ENCODE results near the gene ARFRP1.

ARFRP1 gene

DNA sequence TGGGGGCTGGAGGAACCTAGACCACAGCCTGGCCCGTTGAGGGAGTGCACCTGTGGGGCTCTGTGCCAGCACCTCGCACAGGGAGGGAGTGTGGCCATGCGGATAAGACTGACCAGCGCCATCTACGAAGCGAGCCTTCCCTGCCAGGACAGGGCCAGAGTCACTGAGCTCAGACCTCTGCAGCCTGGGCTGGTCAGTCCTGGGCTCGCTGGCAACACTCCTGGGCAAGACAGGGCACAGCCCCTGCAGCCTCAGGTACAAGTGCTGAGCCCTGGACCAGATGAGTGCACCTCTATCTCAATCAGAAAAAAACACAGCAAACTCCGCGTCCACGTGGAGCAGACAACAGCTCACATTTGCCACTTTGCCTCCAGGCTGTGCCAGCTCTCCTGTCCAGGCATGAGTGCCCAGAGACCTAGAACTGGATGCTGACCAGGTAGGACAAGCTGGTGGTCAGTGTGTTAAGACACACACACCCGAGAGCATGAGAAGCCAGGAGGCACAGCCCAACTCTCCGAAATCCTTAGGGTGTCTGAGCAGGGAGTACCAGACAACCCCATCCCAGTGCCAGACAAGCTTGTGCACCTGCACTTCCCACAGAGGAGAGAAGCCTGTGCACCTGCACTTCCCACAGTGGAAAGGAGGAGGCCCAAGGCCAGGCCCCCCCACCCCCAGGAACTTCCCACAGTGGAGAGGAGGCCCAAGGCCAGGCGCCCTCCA is 4.9 kb downstream of the ARFRP1 start:
- peak overlapping the region; percentile 69 for H3K27ac Mint-ChIP-seq
- H3K4me3 Mint-ChIP-seq: no peak overlapping the region
- H3K9me3 Mint-ChIP-seq: no peaks in the 10 kb centered on the region
- peaks cover 66% of the 10 kb centered on the region for H3K36me3 Mint-ChIP-seq (ENCODE audit: low read depth)
- no peak for DNase-seq
- peaks cover 43% of the 10 kb centered on the region for H3K4me1 Mint-ChIP-seq (ENCODE audit: low read depth)
- no peaks in the 10 kb centered on the region for H3K27me3 Mint-ChIP-seq

DNA sequence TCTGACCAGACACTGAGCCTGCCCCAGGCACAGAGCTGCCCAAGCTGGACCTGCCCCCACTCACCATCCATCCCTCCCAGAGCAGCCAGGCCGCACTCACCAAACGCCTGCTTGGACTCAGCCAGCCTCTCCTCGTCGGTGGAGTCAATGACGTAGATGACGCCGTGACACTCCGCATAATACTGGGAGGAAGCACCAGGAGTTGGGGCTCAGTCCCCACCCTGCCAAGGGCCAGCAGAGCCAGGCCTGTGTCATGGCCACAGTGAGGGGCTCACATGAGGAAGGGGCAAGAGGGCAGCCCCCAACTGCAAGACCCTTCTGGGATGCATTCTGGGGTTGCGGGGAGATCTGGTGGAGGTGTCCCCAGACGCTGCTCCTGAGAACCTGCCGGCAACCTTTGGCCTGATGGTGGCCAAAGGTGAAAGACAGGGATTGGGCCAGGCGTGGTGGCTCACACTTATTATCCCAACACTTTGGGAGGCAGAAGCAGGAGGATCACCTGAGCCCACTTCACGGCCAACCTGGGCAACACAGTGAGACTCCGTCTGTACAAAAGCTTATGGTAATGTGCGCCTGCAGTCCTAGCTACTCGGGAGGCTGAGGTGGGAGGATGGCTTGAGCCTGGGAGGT is 5.6 kb downstream of the ARFRP1 start:
- Mint-ChIP-seq H3K9me3 (no peaks in the 10 kb centered on the region), H3K4me3 (no peak overlapping the region), H3K27me3 (no peaks in the 10 kb centered on the region), H3K36me3 (ENCODE audit: low read depth) (peaks cover 69% of the 10 kb centered on the region), H3K27ac (peak overlapping the region; percentile 69), H3K4me1 (ENCODE audit: low read depth) (peaks cover 50% of the 10 kb centered on the region)
- no peak for DNase-seq

DNA sequence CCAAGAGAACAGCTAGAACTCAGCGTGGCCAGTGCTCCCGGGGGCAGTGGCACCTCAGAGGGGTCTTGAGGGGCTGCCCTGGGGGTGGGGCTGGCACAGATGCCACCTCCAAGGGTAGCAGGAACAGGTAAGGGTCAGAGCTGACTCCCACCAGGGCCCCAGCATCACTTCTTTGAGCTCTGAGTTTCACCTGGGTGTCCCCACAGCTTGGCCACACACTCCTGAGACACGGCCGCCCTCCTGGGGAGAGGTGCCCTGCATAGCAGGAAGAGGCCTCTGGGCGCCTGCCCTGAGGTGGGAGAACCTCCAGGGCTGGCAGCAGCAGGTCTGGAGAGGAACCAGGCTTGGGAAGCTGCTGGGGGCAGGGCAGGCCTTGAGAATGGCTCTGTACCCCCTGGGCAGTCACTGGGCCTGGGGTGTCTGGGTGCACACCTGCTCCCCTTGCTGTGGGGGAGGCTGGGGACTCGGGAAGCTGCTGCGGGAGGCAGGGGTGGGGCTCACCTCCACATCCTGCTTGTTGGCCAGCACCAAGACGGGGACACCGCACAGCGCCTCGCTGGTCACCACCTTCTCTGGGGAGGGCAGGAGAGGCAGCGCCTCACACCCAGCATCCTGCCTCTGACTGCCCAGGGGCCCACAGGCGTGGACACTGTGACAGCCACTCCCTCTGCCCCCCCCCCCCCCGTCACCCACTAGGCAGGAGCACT is 6.3 kb downstream of the ARFRP1 start:
- Mint-ChIP-seq H3K9me3 (no peaks in the 10 kb centered on the region), H3K36me3 (ENCODE audit: low read depth) (peaks cover 62% of the 10 kb centered on the region), H3K4me3 (no peak overlapping the region), H3K27ac (peak overlapping the region; percentile 57), H3K4me1 (ENCODE audit: low read depth) (peaks cover 52% of the 10 kb centered on the region), H3K27me3 (no peaks in the 10 kb centered on the region)
- no peak for DNase-seq

DNA sequence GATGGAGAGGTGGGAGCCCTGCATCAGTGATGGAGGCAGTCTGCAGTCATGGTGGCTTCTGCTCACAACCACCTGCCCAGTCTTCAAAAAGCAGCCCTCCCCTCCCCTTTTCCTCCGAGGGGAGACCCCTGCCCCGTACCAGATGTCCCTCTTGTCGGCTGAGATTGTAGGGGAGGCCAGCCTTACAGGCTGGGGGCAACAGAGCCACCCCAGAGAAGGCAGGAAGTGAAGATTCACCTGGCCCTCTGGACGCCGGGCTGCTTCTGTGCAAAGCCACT is 6.8 kb downstream of the ARFRP1 start:
- Mint-ChIP-seq H3K36me3 (ENCODE audit: low read depth) (peaks cover 61% of the 10 kb centered on the region), H3K4me1 (ENCODE audit: low read depth) (peaks cover 50% of the 10 kb centered on the region), H3K9me3 (no peaks in the 10 kb centered on the region), H3K27ac (peak overlapping the region; percentile 57), H3K4me3 (no peak overlapping the region), H3K27me3 (no peaks in the 10 kb centered on the region)
- DNase-seq: no peak

DNA sequence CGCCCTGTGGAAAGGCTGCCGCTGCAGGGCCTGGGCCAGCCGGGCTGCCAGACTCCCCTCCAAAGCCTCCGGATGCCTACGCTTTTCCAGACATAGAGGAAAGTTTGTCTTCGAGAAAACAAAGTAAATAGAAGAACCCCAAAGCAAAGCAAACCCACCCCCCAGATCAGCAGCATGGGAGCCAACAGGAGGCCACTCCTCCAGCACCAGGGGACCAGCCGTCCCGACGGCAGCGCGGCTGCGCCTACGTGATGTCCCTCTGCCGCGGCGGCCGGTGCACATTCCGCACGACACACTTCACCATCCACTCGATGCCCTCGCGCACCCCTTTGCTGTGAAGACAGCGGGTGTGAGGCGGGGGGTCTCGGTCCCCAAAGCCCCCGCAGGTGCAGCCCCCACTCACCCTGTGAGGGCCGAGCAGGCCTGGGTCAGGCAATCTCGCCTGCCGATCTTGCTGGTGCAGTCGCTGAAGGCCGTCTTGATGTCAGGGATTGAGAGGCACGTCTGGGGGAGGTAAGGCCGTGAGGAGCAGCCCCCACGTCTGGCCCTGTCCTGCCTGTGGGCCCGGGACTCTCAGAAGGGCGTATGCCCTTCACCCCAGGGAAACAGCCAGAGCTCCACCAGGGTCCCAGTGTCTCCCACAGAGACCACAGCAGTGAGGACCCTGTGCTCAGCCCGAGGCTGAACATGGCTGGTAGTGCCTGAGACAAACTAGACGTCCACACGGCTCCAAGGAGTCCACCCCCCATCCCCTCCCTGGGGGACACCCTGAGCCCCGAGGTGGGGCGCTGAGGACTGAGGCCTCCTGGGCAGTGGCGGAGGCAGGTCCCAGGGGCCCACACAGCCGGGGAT is 7.4 kb downstream of the ARFRP1 start:
- DNase-seq: no peak
- H3K9me3 Mint-ChIP-seq: no peaks in the 10 kb centered on the region
- peak overlapping the region; percentile 72 for H3K27ac Mint-ChIP-seq
- peaks cover 59% of the 10 kb centered on the region for H3K36me3 Mint-ChIP-seq (ENCODE audit: low read depth)
- H3K4me1 Mint-ChIP-seq (ENCODE audit: low read depth): peaks cover 47% of the 10 kb centered on the region
- no peaks in the 10 kb centered on the region for H3K27me3 Mint-ChIP-seq
- no peak overlapping the region for H3K4me3 Mint-ChIP-seq

DNA sequence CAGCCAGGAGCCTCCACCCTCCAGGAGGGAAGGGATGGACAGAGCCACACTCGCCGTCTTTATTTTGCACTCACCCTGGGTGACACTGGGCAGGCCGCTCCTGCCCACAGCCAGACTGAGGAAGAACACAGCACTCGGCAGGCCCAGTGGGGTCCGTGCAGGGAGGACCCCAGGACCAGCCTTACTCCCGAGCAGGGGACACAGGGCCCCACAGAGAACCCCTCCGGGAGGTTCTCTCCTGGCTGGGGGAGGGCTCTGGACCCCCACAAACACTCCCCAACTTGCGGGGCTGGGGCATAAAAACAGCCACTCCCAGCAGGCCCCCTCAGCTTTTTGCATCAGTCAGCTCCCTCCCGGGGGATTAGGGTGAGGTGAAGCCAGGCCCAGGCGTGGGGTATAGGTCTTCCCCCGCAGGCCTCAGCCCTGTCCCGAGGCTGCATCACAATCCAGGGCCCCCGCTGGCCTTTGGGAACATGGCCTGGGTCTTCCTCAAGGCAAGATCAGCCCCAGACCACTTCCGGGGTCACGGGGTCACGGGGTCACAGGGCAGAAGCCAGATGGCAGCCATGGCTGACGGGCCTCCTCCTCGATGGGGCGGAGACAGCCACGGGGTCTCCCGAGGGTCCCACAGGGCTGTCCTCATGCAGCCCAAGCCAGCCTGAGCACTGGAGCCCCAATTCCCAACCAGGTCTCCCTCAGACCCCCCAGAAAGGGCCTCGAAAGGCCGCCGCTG is 8.1 kb downstream of the ARFRP1 start:
- H3K27ac Mint-ChIP-seq: peak overlapping the region; percentile 91
- peaks cover 59% of the 10 kb centered on the region for H3K36me3 Mint-ChIP-seq (ENCODE audit: low read depth)
- peak overlapping the region; percentile 27 for H3K4me3 Mint-ChIP-seq
- peaks cover 46% of the 10 kb centered on the region for H3K4me1 Mint-ChIP-seq (ENCODE audit: low read depth)
- DNase-seq: no peak
- H3K27me3 Mint-ChIP-seq: no peaks in the 10 kb centered on the region
- no peaks in the 10 kb centered on the region for H3K9me3 Mint-ChIP-seq

DNA sequence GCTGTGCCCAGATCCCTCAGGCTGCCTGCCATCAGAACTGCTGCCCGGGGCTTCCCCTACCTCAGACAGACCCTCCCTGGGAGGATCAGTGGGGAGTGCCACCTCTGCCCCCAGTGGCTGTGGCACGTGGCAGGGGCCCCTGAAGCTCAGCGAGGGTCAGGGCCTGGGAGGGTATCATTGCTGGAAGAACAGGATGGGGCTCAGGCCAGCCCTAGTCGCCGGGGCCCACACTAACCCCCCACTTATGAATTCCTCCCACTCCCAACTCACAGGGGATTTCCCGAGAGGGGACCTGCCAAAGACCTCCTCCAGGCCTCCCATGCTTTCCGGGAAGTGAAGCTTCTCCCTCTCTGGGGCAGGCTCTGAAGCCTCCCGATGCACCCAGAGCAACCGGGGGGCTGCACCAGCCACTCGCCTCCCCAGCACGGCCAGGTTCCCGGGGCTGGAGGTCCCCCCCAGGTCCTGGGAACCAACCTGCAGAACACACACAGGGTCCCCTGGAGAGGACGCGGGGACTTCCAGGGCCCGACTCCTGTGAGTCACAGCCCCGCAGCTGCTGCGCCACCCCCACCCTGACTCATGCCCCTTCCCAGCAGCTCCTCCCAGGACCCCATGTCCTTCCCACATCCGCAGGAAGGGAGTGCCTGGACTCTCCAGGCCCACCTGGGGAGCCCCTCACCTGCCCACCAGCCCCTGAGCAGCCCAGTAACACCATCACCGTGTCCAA is 8.9 kb downstream of the ARFRP1 start:
- Mint-ChIP-seq H3K27me3 (no peaks in the 10 kb centered on the region), H3K4me1 (ENCODE audit: low read depth) (peaks cover 46% of the 10 kb centered on the region), H3K27ac (peak overlapping the region; percentile 91), H3K36me3 (ENCODE audit: low read depth) (peaks cover 59% of the 10 kb centered on the region), H3K9me3 (no peaks in the 10 kb centered on the region), H3K4me3 (peak overlapping the region; percentile 27)
- DNase-seq: peak; percentile 76

DNA sequence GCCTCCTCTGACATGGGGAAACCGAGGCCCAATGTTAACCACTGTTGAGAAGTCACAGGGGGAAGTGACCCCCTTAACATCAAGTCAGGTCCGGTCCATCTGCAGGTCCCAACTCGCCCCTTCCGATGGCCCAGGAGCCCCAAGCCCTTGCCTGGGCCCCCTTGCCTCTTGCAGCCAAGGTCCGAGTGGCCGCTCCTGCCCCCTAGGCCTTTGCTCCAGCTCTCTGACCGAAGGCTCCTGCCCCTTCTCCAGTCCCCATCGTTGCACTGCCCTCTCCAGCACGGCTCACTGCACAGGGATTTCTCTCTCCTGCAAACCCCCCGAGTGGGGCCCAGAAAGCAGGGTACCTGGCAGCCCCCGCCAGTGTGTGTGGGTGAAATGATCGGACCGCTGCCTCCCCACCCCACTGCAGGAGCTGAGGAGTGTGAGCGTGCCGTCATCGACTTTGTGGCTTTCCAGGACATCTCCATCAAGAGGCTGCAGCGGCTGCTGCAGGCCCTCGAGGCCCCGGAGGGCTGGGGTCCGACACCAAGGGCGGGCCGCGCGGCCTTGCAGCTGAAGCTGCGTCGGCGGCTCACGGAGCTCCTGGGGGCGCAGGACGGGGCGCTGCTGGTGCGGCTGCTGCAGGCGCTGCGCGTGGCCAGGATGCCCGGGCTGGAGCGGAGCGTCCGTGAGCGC is 9.8 kb downstream of the ARFRP1 start:
- H3K27me3 Mint-ChIP-seq: no peaks in the 10 kb centered on the region
- H3K9me3 Mint-ChIP-seq: no peaks in the 10 kb centered on the region
- H3K4me1 Mint-ChIP-seq (ENCODE audit: low read depth): peaks cover 49% of the 10 kb centered on the region
- DNase-seq: no peak
- peaks cover 56% of the 10 kb centered on the region for H3K36me3 Mint-ChIP-seq (ENCODE audit: low read depth)
- H3K27ac Mint-ChIP-seq: peak overlapping the region; percentile 73
- H3K4me3 Mint-ChIP-seq: no peak overlapping the region

DNA sequence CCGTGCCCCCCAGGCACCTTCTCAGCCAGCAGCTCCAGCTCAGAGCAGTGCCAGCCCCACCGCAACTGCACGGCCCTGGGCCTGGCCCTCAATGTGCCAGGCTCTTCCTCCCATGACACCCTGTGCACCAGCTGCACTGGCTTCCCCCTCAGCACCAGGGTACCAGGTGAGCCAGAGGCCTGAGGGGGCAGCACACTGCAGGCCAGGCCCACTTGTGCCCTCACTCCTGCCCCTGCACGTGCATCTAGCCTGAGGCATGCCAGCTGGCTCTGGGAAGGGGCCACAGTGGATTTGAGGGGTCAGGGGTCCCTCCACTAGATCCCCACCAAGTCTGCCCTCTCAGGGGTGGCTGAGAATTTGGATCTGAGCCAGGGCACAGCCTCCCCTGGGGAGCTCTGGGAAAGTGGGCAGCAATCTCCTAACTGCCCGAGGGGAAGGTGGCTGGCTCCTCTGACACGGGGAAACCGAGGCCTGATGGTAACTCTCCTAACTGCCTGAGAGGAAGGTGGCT is 10.4 kb downstream of the ARFRP1 start:
- H3K27ac Mint-ChIP-seq: peak overlapping the region; percentile 73
- H3K9me3 Mint-ChIP-seq: no peaks in the 10 kb centered on the region
- H3K27me3 Mint-ChIP-seq: no peaks in the 10 kb centered on the region
- peaks cover 57% of the 10 kb centered on the region for H3K36me3 Mint-ChIP-seq (ENCODE audit: low read depth)
- H3K4me3 Mint-ChIP-seq: no peak overlapping the region
- peaks cover 49% of the 10 kb centered on the region for H3K4me1 Mint-ChIP-seq (ENCODE audit: low read depth)
- DNase-seq: peak; percentile 53

DNA sequence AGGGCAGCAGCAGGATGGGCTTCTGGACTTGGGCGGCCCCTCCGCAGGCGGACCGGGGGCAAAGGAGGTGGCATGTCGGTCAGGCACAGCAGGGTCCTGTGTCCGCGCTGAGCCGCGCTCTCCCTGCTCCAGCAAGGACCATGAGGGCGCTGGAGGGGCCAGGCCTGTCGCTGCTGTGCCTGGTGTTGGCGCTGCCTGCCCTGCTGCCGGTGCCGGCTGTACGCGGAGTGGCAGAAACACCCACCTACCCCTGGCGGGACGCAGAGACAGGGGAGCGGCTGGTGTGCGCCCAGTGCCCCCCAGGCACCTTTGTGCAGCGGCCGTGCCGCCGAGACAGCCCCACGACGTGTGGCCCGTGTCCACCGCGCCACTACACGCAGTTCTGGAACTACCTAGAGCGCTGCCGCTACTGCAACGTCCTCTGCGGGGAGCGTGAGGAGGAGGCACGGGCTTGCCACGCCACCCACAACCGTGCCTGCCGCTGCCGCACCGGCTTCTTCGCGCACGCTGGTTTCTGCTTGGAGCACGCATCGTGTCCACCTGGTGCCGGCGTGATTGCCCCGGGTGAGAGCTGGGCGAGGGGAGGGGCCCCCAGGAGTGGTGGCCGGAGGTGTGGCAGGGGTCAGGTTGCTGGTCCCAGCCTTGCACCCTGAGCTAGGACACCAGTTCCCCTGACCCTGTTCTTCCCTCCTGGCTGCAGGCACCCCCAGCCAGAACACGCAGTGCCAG is 11.0 kb downstream of the ARFRP1 start, which contains the start of gene TNFRSF6B:
TSS of gene TNFRSF6B (plus strand) at position 25 of the 729 bp plus-strand sequence. CDS start at position 141, 116 bp downstream.
- no peaks in the 10 kb centered on the region for H3K27me3 Mint-ChIP-seq
- peak; percentile 65 for DNase-seq
- H3K36me3 Mint-ChIP-seq (ENCODE audit: low read depth): peaks cover 56% of the 10 kb centered on the region
- H3K4me1 Mint-ChIP-seq (ENCODE audit: low read depth): peaks cover 45% of the 10 kb centered on the region
- no peak within 1 kb of the TSS for H3K4me3 Mint-ChIP-seq
- H3K27ac Mint-ChIP-seq: peak within 1 kb of the TSS; percentile 73
- H3K9me3 Mint-ChIP-seq: no peaks in the 10 kb centered on the region

DNA sequence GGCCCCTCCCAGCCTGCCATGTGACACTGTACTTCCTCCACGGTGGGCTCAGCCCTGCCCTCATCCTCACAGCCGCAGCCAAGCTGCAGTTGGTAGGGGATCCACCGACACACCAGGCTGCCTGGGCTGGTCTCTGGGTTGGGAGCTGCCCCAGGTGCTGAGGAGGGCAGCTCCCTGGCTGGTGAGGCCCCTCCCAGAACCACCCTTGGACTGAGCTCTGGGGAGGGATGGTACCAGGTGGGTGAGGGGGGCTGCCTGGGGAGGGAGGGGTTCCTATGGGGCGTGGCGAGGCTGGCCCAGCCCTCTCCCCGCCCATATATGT is 11.5 kb downstream of the ARFRP1 start:
- no peaks in the 10 kb centered on the region for H3K27me3 Mint-ChIP-seq
- H3K36me3 Mint-ChIP-seq (ENCODE audit: low read depth): peaks cover 61% of the 10 kb centered on the region
- no peak overlapping the region for H3K4me3 Mint-ChIP-seq
- no peak for DNase-seq
- H3K4me1 Mint-ChIP-seq (ENCODE audit: low read depth): peaks cover 45% of the 10 kb centered on the region
- H3K27ac Mint-ChIP-seq: peak overlapping the region; percentile 71
- H3K9me3 Mint-ChIP-seq: no peaks in the 10 kb centered on the region

DNA sequence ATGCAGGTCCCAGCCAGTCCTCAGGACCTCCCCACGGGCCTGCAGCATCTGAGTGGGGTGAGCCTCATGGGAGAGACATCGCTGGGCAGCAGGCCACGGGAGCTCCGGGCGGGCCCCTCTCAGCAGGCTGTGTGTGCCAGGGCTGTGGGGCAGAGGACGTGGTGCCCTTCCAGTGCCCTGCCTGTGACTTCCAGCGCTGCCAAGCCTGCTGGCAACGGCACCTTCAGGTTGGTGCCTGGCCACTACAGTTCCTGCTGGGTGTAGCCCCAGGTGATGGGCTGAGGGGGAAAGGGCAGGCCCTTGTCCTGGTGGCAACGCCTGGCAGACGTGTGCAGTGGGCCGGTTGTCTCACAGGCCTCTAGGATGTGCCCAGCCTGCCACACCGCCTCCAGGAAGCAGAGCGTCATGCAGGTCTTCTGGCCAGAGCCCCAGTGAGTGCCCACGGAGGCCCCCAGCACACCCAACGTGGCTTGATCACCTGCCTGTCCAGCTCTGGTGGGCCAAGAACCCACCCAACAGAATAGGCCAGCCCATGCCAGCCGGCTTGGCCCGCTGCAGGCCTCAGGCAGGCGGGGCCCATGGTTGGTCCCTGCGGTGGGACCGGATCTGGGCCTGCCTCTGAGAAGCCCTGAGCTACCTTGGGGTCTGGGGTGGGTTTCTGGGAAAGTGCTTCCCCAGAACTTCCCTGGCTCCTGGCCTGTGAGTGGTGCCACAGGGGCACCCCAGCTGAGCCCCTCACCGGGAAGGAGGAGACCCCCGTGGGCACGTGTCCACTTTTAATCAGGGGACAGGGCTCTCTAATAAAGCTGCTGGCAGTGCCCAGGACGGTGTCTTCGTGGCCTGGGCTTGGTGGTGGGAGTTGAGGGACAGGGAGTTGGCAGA is 12.1 kb downstream of the ARFRP1 start:
- Mint-ChIP-seq H3K27me3 (no peaks in the 10 kb centered on the region), H3K27ac (peak overlapping the region; percentile 71)

More for the DNA sequence above, 12.1 kb downstream of the ARFRP1 start:
- no peak overlapping the region for H3K4me3 Mint-ChIP-seq
- no peaks in the 10 kb centered on the region for H3K9me3 Mint-ChIP-seq
- peaks cover 63% of the 10 kb centered on the region for H3K36me3 Mint-ChIP-seq (ENCODE audit: low read depth)
- no peak for DNase-seq
- H3K4me1 Mint-ChIP-seq (ENCODE audit: low read depth): peaks cover 43% of the 10 kb centered on the region
